Activated CD4-positive, alpha-beta T cell treated with anti-CD3 and anti-CD28 coated beads for 24 hours (primary cell): ENCODE results near the gene MPP4.

ENCODE experiments used
- DNase-seq, 2 donors: peaks; one replicate each; pipeline ENCODE4 v3.0.0-alpha.2; 2020; ENCODE audit warnings: low read depth in 2 of 2

Gene MPP4

GRCh38 chr2:201698588-201699226 is at the start of gene MPP4:
TSS of gene MPP4 (minus strand) at chr2:201698644. CDS start at chr2:201693954, 4,690 bp downstream.
- no peak for DNase-seq

GRCh38 chr2:201746551-201746950 is 48.1 kb upstream of the MPP4 start:
- no peak for DNase-seq

- no peak for DNase-seq
These were observed 37.0 kb upstream of the MPP4 start for GRCh38 chr2:201735486-201735885.

- DNase-seq: no peak
These were observed 35.7 kb upstream of the MPP4 start for GRCh38 chr2:201734111-201734510.

GRCh38 chr2:201733544-201733943 is 35.1 kb upstream of the MPP4 start:
- DNase-seq: no peak

GRCh38 chr2:201730651-201731285 is 32.3 kb upstream of the MPP4 start:
- DNase-seq: no peak

- DNase-seq: no peak
These were observed 17.0 kb upstream of the MPP4 start for GRCh38 chr2:201715459-201715858.

- no peak for DNase-seq
These were observed 14.3 kb upstream of the MPP4 start for GRCh38 chr2:201712726-201713125.

GRCh38 chr2:201709747-201710146 is 11.3 kb upstream of the MPP4 start:
- DNase-seq: no peak

GRCh38 chr2:201709049-201709448 is 10.6 kb upstream of the MPP4 start:
- no peak for DNase-seq

GRCh38 chr2:201707753-201708152 is 9.3 kb upstream of the MPP4 start:
- DNase-seq: no peak

- DNase-seq: no peak
These were observed 8.7 kb upstream of the MPP4 start for GRCh38 chr2:201707142-201707541.

- DNase-seq: no peak
These were observed 6.1 kb upstream of the MPP4 start for GRCh38 chr2:201704536-201704935.

GRCh38 chr2:201701646-201702045 is 3.2 kb upstream of the MPP4 start:
- no peak for DNase-seq

- no peak for DNase-seq
These were observed 972 bp upstream of the MPP4 start for GRCh38 chr2:201699416-201699815.

- no peak for DNase-seq
These were observed 545 bp downstream of the MPP4 start for GRCh38 chr2:201697899-201698298.

- no peak for DNase-seq
These were observed 2.2 kb downstream of the MPP4 start for GRCh38 chr2:201696151-201696659.

- no peak for DNase-seq
These were observed 13.3 kb downstream of the MPP4 start for GRCh38 chr2:201685156-201685555.

- DNase-seq: peak in 1 of 2 donors; percentile 1
These were observed 17.7 kb downstream of the MPP4 start for GRCh38 chr2:201680743-201681142.

GRCh38 chr2:201678401-201678800 is 20.0 kb downstream of the MPP4 start:
- no peak for DNase-seq

GRCh38 chr2:201675454-201675853 is 23.0 kb downstream of the MPP4 start:
- no peak for DNase-seq

GRCh38 chr2:201674794-201675193 is 23.6 kb downstream of the MPP4 start:
- no peak for DNase-seq

GRCh38 chr2:201674298-201674697 is 24.1 kb downstream of the MPP4 start:
- DNase-seq: no peak
